Amniotic epithelial cell (primary cell): ENCODE results near the gene ADAMTSL4.
"Not testable (repeated sequence)": the region's sequence is repeated elsewhere in the genome, so short reads cannot be mapped to it uniquely, and the experiment has no call there.

Experiments used
- DNase-seq: peaks from one replicate; pipeline ENCODE4 v3.0.0-alpha.2; 2010; ENCODE audit warnings: low read depth

Gene ADAMTSL4

GRCh38 chr1:150567341-150567716, 18.1 kb downstream of the ADAMTSL4 start:
- DNase-seq, result peak; percentile 75

GRCh38 chr1:150567717-150568593, 18.7 kb downstream of the ADAMTSL4 start:
- peak; percentile 99 for DNase-seq

GRCh38 chr1:150568594-150568966, 19.4 kb downstream of the ADAMTSL4 start:
- no peak for DNase-seq

GRCh38 chr1:150572918-150573647, 23.9 kb downstream of the ADAMTSL4 start:
- peak; percentile 42 for DNase-seq

GRCh38 chr1:150573648-150574071, 24.5 kb downstream of the ADAMTSL4 start:
- DNase-seq, result peak; percentile 3

- DNase-seq, result peak; percentile 41
Observed at GRCh38 chr1:150574260-150575071, 25.3 kb downstream of the ADAMTSL4 start.

GRCh38 chr1:150575072-150575489, 25.9 kb downstream of the ADAMTSL4 start:
- peak; percentile 31 for DNase-seq

- peak; percentile 48 for DNase-seq
Observed at GRCh38 chr1:150575518-150576366, 26.5 kb downstream of the ADAMTSL4 start.

GRCh38 chr1:150576367-150576711, 27.1 kb downstream of the ADAMTSL4 start:
- no peak for DNase-seq

- peak; percentile 36 for DNase-seq
Observed at GRCh38 chr1:150576794-150577556, 27.8 kb downstream of the ADAMTSL4 start.

GRCh38 chr1:150577557-150578271, 28.5 kb downstream of the ADAMTSL4 start:
- DNase-seq, result peak; percentile 52

GRCh38 chr1:150578272-150579109, 29.3 kb downstream of the ADAMTSL4 start:
- DNase-seq, result peak; percentile 85

GRCh38 chr1:150579110-150579944, 30.1 kb downstream of the ADAMTSL4 start, which contains the start of gene MCL1:
Gene MCL1, minus strand, starts transcription at chr1:150579610. Its CDS starts 80 bp downstream, at chr1:150579530.
- peak; percentile 95 for DNase-seq

- no peak for DNase-seq
Observed at GRCh38 chr1:150579945-150580642, 30.9 kb downstream of the ADAMTSL4 start.

GRCh38 chr1:150580966-150581365, 31.8 kb downstream of the ADAMTSL4 start:
- DNase-seq, result not testable (repeated sequence)

GRCh38 chr1:150581437-150581836, 32.2 kb downstream of the ADAMTSL4 start:
- not testable (repeated sequence) for DNase-seq

GRCh38 chr1:150581962-150582361, 32.8 kb downstream of the ADAMTSL4 start:
- DNase-seq, result not testable (repeated sequence)
